Stimulated activated CD4-positive, alpha-beta T cell treated with anti-CD3 and anti-CD28 coated beads, TNF-alpha, amount 100 ng/mL, for 1 hour (primary cell): ENCODE results near the gene GLI1.
A peak's percentile ranks its signal among the peaks of the same experiment; 100 is the strongest.
"Not testable (repeated sequence)": the region's sequence is repeated elsewhere in the genome, so short reads cannot be mapped to it uniquely, and the experiment has no call there.

ENCODE experiments used
- DNase-seq, 3 donors: peaks; one replicate each; pipeline ENCODE4 v3.0.0-alpha.2; 2020; ENCODE audit warnings: low read depth in 3 of 3, low spot score in 1 of 3

The GLI1 gene

DNA sequence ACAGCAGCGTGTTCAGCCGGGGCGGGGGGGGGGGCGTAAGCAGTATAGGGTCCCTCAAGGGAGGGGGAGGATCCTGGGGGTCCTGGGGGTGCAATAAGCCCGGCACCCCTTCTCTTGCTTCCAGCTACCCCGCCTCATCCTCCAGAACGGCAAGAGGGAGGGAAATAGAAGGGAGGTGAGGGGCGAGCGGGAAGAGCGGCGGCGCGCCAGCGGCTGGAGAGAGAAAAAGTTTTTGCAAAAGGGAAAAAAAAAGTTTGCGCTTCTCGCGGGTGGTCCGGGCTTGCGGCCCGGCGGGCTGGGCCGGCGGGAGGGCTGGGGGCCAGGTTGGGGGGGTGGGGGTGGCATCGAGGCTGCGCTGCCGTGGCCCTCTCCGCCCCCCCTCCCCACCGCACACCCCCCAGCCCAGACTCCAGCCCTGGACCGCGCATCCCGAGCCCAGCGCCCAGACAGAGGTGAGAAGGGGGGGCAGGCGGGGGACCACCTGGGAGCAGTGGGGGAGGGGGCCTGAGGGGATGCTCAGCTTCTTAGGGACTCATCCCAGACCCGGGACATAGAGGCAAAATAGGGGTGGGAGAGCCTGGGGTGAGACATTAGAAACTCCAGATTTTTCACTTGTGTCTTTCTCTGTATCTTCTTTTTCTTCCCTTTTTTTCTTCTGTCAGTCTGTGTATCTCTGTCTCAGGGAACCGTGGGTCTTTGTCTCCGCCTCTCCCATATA lies at the start of gene GLI1:
TSS of gene GLI1 (plus strand) at position 36 of the 718 bp plus-strand sequence. CDS start 3,907 bp downstream, outside the sequence.
- DNase-seq: no peak

DNA sequence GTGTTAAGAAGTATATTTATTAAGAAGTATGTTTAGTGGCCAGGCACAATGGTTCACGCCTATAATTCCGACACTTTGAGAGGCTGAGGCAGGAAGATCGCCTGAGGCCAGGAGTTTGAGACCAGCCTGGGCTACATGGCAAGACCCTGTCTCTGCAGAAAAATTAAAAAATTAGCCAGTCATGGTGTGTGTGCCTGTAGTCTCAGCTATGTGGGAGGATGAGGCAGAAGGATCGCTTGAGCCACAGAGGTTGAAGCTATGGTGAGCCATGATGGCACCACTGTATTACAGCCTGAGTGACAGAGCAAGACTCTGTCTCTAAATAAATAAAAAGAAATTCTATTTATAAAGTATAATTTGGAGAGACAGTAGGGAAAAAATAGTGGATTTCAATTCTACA lies 49.1 kb upstream of the GLI1 start:
- no peak for DNase-seq

DNA sequence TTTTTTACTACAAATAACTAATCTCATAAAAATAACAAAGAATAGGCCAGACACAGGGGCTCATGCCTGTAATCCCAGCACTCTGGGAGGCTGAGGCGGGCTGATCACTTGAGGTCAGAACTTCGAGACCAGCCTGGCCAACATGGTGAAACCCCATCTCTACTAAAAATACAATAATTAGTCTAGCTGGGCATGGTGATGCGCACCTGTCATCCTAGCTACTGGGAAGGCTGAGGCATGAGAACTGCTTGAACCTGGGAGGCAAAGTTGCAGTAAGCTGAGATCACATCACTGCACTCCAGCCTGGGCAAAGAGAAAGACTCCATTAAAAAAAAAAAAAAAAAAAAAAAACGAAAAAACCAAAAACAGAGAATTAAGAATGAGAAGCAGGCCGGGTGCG lies 45.4 kb upstream of the GLI1 start:
- not testable (repeated sequence) for DNase-seq

- DNase-seq: no peak
These were observed 44.5 kb upstream of the GLI1 start for GRCh38 chr12:57415088-57415487.

GRCh38 chr12:57416039-57416996 lies 43.3 kb upstream of the GLI1 start:
- no peak for DNase-seq

- no peak for DNase-seq
These were observed 41.3 kb upstream of the GLI1 start for GRCh38 chr12:57418255-57418654.

GRCh38 chr12:57419495-57419894 lies 40.1 kb upstream of the GLI1 start:
- no peak for DNase-seq

GRCh38 chr12:57420482-57420881 lies 39.1 kb upstream of the GLI1 start:
- DNase-seq: no peak

- DNase-seq: not testable (repeated sequence)
These were observed 32.6 kb upstream of the GLI1 start for GRCh38 chr12:57426948-57427347.

GRCh38 chr12:57428965-57429364 lies 30.6 kb upstream of the GLI1 start:
- DNase-seq: no peak

GRCh38 chr12:57429473-57430111 lies 30.0 kb upstream of the GLI1 start:
- DNase-seq: no peak

- DNase-seq: peak in 1 of 3 donors; percentile 35
These were observed 29.3 kb upstream of the GLI1 start for GRCh38 chr12:57430112-57430930.

DNA sequence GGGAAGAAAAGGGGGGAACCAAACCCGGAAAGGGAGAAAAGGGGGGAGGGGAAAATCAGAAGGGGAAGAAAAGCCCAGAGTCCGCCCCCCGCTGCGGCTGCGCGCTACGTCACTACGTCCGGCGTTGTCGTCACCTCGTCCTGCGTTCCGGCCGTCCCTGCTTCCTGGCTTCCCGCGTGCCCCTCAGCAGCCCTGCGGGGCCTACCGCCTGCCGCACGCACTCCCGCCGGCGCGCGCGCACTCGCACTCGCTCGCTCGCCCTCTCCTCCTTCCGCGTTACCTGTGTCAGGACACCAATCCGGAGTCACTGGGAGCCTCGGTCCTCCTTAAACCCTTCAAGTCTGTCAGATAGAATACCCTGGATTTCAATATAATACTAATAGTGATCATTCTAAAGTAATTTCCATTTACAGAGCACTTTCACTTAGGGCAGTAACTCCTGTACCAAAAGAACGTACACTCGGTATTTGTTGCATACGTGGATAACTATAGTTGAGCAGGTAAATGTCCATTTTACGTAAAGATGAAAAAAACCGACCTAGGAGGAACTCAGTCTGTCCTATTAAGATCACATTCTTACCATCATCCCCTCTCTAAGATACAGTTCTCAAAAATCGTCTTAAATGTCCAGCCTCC lies 28.5 kb upstream of the GLI1 start, which contains the start of gene R3HDM2:
TSS of gene R3HDM2 (minus strand) at position 113 of the 636 bp plus-strand sequence. CDS start 120,615 bp downstream, outside the sequence.
- peak; percentile 86 to 93 (median 87) for DNase-seq

DNA sequence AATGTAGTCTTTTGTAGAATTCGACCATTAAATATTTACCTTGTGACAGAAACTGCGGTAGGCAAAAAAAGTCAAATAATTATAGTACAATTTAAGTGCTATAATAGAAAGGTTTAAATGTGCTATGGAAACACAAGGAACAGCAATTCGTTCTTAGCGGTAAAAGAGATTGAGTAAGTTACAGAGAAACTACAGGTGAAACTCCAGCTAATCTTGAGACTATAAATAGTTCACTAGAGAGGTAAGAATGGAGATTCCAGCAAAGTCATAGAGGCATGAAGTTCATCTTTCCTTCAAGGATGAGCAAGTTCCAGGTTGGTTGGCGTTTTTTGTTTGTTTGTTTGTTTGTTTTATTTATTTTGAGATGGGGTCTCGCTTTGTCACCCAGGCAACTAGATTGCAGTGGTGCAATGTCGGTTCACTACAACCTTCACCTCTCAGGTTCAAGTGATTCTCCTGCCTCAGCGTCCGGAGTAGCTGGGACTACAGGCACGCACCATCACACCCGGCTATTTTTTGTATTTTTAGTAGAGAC lies 27.9 kb upstream of the GLI1 start:
- DNase-seq: no peak

- no peak for DNase-seq
These were observed 26.2 kb upstream of the GLI1 start for GRCh38 chr12:57433370-57433769.

DNA sequence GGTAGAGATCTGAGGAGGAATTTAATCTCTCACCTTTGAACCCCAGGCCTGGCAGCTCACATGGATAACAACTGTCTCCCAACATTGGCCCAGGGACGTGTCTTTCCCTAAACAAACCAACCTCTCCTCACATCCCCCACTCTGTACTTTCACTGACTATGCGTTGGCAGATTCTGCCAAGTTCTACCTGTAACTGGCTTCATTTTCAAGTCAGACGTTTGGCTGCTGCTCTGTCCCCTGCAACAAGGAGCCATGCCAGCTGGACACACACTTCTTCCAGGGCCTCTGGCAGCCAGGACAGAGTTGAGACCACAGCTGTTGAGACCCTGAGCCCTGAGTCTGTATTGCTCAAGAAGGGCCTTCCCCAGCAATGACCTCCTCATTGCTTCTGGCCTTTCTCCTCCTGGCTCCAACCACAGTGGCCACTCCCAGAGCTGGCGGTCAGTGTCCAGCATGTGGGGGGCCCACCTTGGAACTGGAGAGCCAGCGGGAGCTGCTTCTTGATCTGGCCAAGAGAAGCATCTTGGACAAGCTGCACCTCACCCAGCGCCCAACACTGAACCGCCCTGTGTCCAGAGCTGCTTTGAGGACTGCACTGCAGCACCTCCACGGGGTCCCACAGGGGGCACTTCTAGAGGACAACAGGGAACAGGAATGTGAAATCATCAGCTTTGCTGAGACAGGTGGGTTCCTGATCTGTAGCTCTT lies 24.9 kb upstream of the GLI1 start, which contains the start of gene INHBC:
TSS of gene INHBC (plus strand) at position 268 of the 707 bp plus-strand sequence. CDS start at position 371, 103 bp downstream.
- no peak for DNase-seq

- DNase-seq: no peak
These were observed 24.3 kb upstream of the GLI1 start for GRCh38 chr12:57435293-57435692.

- DNase-seq: no peak
These were observed 21.2 kb upstream of the GLI1 start for GRCh38 chr12:57438400-57438799.

DNA sequence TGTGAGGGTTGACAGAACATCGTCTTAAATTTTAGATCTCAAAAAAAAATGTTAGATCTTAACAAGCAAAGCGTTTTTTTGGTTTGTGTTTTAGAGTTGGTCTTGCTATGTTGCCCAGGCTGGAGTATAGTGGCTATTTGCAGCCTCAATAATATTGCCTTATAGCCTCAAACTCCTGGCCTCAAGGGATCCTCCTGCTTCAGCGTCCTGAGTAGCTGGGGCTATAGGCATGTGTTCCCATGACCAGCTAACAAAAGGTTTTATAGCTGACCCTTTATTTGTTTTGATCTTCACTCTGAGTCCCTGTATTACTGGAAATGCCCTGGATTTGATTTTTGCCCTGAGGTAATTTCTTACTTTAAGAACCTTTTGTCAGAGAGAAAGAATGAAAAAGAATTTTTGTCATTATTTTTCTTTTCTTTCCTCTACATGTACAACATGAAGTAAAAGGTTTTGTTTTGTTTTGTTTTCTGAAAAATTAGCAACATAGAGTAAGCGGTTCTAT lies 19.8 kb upstream of the GLI1 start:
- no peak for DNase-seq
